ENCODE results near the gene TTC9. TPM values are rescaled to one million over a fixed set of nuclear protein-coding genes. Genes with fewer than 3 reads are reported as not detected.
A peak's percentile ranks its signal among the peaks of the same experiment; 100 is the strongest.

The TTC9 gene
- total and polyA plus RNA-seq, 8 donors: 0.59 to 4.0 (median 0.97) TPM

GRCh38 chr14:70599345-70599744, 42.4 kb upstream of the TTC9 start:
- TF ChIP-seq CTCF (IDR thresholded peaks at IDR 0.05): no peak
- intact Hi-C loops (cut with DNase I): no loop called here

GRCh38 chr14:70600382-70601157, 41.1 kb upstream of the TTC9 start, which contains the start of gene MED6:
MED6 (minus strand) TSS chr14:70600655; CDS start chr14:70600637, 18 bp downstream.
- Histone ChIP-seq H3K27me3 (no peaks in the 10 kb centered on the region), H3K9me3 (no peaks in the 10 kb centered on the region), H3K4me3 (peak within 1 kb of the TSS; percentile 36 to 91 (median 82)), H3K36me3 (no peaks in the 10 kb centered on the region), H3K4me1 (peaks cover 8 to 13% (median 9%) of the 10 kb centered on the region in 3 donors), H3K27ac (peak within 1 kb of the TSS in 3 of 4 donors; percentile 44 to 67 (median 58))
- ATAC-seq (peak; percentile 99 to 100 (median 100)), FAIRE-seq (no peak), DNase-seq (peak; percentile 90 to 95 (median 92))
- WGBS, 2 donors: 1 to 2% methylated on average over 35 to 43 of the region's 43 CpGs
- TF ChIP-seq CTCF (IDR thresholded peaks at IDR 0.05): no peak
- intact Hi-C loops (cut with DNase I): no loop called here

More at GRCh38 chr14:70599345-70599744, 42.4 kb upstream of the TTC9 start:
- Histone ChIP-seq H3K27ac (no peak overlapping the region), H3K27me3 (no peaks in the 10 kb centered on the region), H3K36me3 (peaks cover 0 to 4% (median 0%) of the 10 kb centered on the region in 3 donors), H3K4me3 (peak overlapping the region in 1 of 4 donors; percentile 91), H3K9me3 (no peaks in the 10 kb centered on the region), H3K4me1 (peaks cover 8 to 13% (median 9%) of the 10 kb centered on the region in 3 donors)
- DNase-seq (no peak), FAIRE-seq (no peak), ATAC-seq (no peak)
- WGBS, 2 donors: 41 to 43% methylated on average over 1 of the region's 1 CpG

- ATAC-seq: peak in 2 of 4 donors; percentile 24 to 36
- TF ChIP-seq CTCF (IDR thresholded peaks at IDR 0.05): no peak
- 34 to 38% methylated on average over 3 of the region's 3 CpGs for WGBS, 2 donors
- FAIRE-seq: no peak
- Histone ChIP-seq H3K9me3 (no peaks in the 10 kb centered on the region), H3K36me3 (no peaks in the 10 kb centered on the region), H3K27ac (no peak overlapping the region), H3K27me3 (no peaks in the 10 kb centered on the region), H3K4me3 (peak overlapping the region in 3 of 4 donors; percentile 8 to 91 (median 85)), H3K4me1 (peaks cover 8 to 13% (median 9%) of the 10 kb centered on the region in 3 donors)
- no peak for DNase-seq
- intact Hi-C loops (cut with DNase I): no loop called here
These were observed 40.6 kb upstream of the TTC9 start for GRCh38 chr14:70601162-70601561.

- no peak for FAIRE-seq
- DNase-seq: no peak
- no peaks in the 10 kb centered on the region for H3K9me3 ChIP-seq
- WGBS, 2 donors: 73 to 77% methylated on average over 2 of the region's 2 CpGs
- no peak overlapping the region for H3K4me3 ChIP-seq
- no peaks in the 10 kb centered on the region for H3K27me3 ChIP-seq
- H3K4me1 ChIP-seq: peaks cover 8 to 13% (median 9%) of the 10 kb centered on the region in 3 donors
- intact Hi-C loops (cut with DNase I): no loop called here
- no peak for ATAC-seq
- no peaks in the 10 kb centered on the region for H3K36me3 ChIP-seq
- no peak overlapping the region for H3K27ac ChIP-seq
- no peak for TF ChIP-seq CTCF (IDR thresholded peaks at IDR 0.05)
These were observed 39.5 kb upstream of the TTC9 start for GRCh38 chr14:70602254-70602653.

- 32 to 40% methylated on average over 3 of the region's 3 CpGs for WGBS, 2 donors
- ATAC-seq: no peak
- H3K4me1 ChIP-seq: no peaks in the 10 kb centered on the region
- intact Hi-C loops (cut with DNase I): no loop called here
- peaks cover 0 to 6% (median 0%) of the 10 kb centered on the region in 4 donors for H3K27me3 ChIP-seq
- no peak overlapping the region for H3K27ac ChIP-seq
- no peak for FAIRE-seq
- H3K36me3 ChIP-seq: no peaks in the 10 kb centered on the region
- H3K9me3 ChIP-seq: no peaks in the 10 kb centered on the region
- no peak for TF ChIP-seq CTCF (IDR thresholded peaks at IDR 0.05)
- no peak for DNase-seq
- H3K4me3 ChIP-seq: no peak overlapping the region
These were observed 30.5 kb upstream of the TTC9 start for GRCh38 chr14:70611216-70611615.
